GM12878 (cell line): ENCODE results near the gene ATG5. TPM values are rescaled to one million over a fixed set of nuclear protein-coding genes. Genes with fewer than 3 reads are reported as not detected.

Experiments used
- ASH2L ChIP-seq: fragments of 300-600, 200-600 bp; sonication (generic); IDR thresholded peaks from 2 replicates; pipeline ENCODE4 v1.6.1; 2017; ENCODE audit warnings: low read depth, mild to moderate bottlenecking, borderline replicate concordance
- BHLHE40 ChIP-seq, 2 experiments: fragments of 450-650 bp in 1 of 2; IDR thresholded peaks; 2 replicates each; pipeline ENCODE4 v1.6.1; 2011 to 2017; ENCODE audit warnings: low read depth in 2 of 2, borderline replicate concordance in 1 of 2, improper control_type of control experiment in 1 of 2, low read length in 1 of 2, mild to moderate bottlenecking in 1 of 2
- EGR1 ChIP-seq, 2 experiments: IDR thresholded peaks; 1 replicate in 1 of 2; 2 replicates in 1 of 2; pipeline ENCODE4 v1.6.1; 2011 to 2012; ENCODE audit warnings: low read depth in 2 of 2, low read length in 2 of 2, borderline replicate concordance in 1 of 2, mild to moderate bottlenecking in 1 of 2, moderate library complexity in 1 of 2
- ETV6 ChIP-seq, 2 experiments: fragments of 450-650 bp in 1 of 2; IDR thresholded peaks in 1 of 2; conservative IDR thresholded peaks in 1 of 2; 2 replicates each; pipeline ENCODE4 v1.6.1; 2014; ENCODE audit warnings: antibody characterized with exemption in 1 of 2, borderline replicate concordance in 1 of 2, low read depth in 1 of 2, mild to moderate bottlenecking in 1 of 2, moderate library complexity in 1 of 2
- IKZF1 ChIP-seq: fragments of 450-650 bp; conservative IDR thresholded peaks from 2 replicates; pipeline ENCODE4 v1.6.1; 2017; ENCODE audit warnings: antibody characterized with exemption, mild to moderate bottlenecking
- JUND ChIP-seq: IDR thresholded peaks from 2 replicates; pipeline ENCODE4 v1.6.1; 2012; ENCODE audit warnings: low read depth, mild to moderate bottlenecking, low read length, improper control_type of control experiment, moderate library complexity
- MXI1 ChIP-seq: fragments of 150-350 bp; IDR thresholded peaks from 2 replicates; pipeline ENCODE4 v1.6.1; 2011; ENCODE audit warnings: low read depth, mild to moderate bottlenecking, inconsistent platforms, low read length, improper control_type of control experiment
- RAD51 ChIP-seq: fragments of 450-650 bp; IDR thresholded peaks from 2 replicates; pipeline ENCODE4 v1.6.1; 2016; ENCODE audit warnings: moderate library complexity, mild to moderate bottlenecking, inconsistent platforms
- RB1 ChIP-seq: fragments of 450-650 bp; formaldehyde crosslinking; IDR thresholded peaks from 2 replicates; pipeline ENCODE4 v1.6.1; 2017; ENCODE audit warnings: mild to moderate bottlenecking, borderline replicate concordance
- RBBP5 ChIP-seq: fragments of 200-600 bp; sonication (generic); conservative IDR thresholded peaks from 2 replicates; pipeline ENCODE4 v1.6.1; 2016
- SKIL ChIP-seq: fragments of 450-650 bp; IDR thresholded peaks from 2 replicates; pipeline ENCODE4 v1.6.1; 2017; ENCODE audit warnings: mild to moderate bottlenecking, low read depth, inconsistent platforms; ENCODE audit not compliant: poor library complexity, severe bottlenecking
- YY1 ChIP-seq: IDR thresholded peaks from 2 replicates; pipeline ENCODE4 v1.6.1; 2011; ENCODE audit warnings: low read depth, mild to moderate bottlenecking, low read length
- ZNF274 ChIP-seq: IDR thresholded peaks from one replicate; pipeline ENCODE4 v1.8.0; 2011; ENCODE audit not compliant: insufficient read length, insufficient read depth
- ZZZ3 ChIP-seq: IDR thresholded peaks from 2 replicates; pipeline ENCODE4 v1.6.1; 2011; ENCODE audit warnings: low read depth; ENCODE audit not compliant: control insufficient read depth, insufficient read length
- polyA plus RNA-seq, 11 experiments: library from polyadenylated mRNA; depleted of rRNA in 4 of 11; unstranded in 6 of 11; stranded (reverse) in 5 of 11; fragments of >200 nt; fragmentation: Nextera tagmentation in 4 of 11; fragmentation: Illumina TruSeq in 1 of 11; extraction: Ambion mirVana in 4 of 11; extraction: Trizol in 1 of 11; gene quantifications; 1 replicate in 1 of 11; 2 replicates in 10 of 11; pipeline versions ENCODE4 v1.2.1 to v1.2.3, GENCODE V29; 2011 to 2016; ENCODE audit warnings: inconsistent platforms in 2 of 11, missing spikeins in 2 of 11, low read depth in 1 of 11
- total RNA-seq, 4 experiments: library from RNA; depleted of rRNA in 3 of 4; stranded (reverse); fragments of >200 nt in 3 of 4; fragmentation: Illumina TruSeq in 1 of 4; extraction: Trizol in 1 of 4; gene quantifications; 2 replicates each; pipeline versions ENCODE4 v1.2.1 to v1.2.3, GENCODE V29; 2013 to 2021
- TF ChIP-seq, protein P1 (sequence below): fragments of 450-650 bp; formaldehyde crosslinking; IDR thresholded peaks from 2 replicates; pipeline ENCODE4 v1.5.0; 2022; ENCODE audit warnings: mild to moderate bottlenecking, missing genetic modification characterization
- TF ChIP-seq, protein P2 (sequence below): IDR thresholded peaks from 2 replicates; pipeline ENCODE4 v1.6.1; 2011; ENCODE audit warnings: low read depth, low read length, improper control_type of control experiment, borderline replicate concordance
- TF ChIP-seq, protein P3 (sequence below): fragments of 450-650 bp; IDR thresholded peaks from 2 replicates; pipeline ENCODE4 v1.6.1; 2016; ENCODE audit warnings: mild to moderate bottlenecking
- TF ChIP-seq, protein P4 (sequence below): fragments of 450-650 bp; IDR thresholded peaks from 2 replicates; pipeline ENCODE4 v1.6.1; 2017; ENCODE audit warnings: mild to moderate bottlenecking

ATG5 gene
- total and polyA plus RNA-seq, 10 of the 15 experiments (the other 5 are each of a cell fraction or from before 2014, with no cell fraction given), result 12.9 to 51.8 (median 23.9) TPM

DNA sequence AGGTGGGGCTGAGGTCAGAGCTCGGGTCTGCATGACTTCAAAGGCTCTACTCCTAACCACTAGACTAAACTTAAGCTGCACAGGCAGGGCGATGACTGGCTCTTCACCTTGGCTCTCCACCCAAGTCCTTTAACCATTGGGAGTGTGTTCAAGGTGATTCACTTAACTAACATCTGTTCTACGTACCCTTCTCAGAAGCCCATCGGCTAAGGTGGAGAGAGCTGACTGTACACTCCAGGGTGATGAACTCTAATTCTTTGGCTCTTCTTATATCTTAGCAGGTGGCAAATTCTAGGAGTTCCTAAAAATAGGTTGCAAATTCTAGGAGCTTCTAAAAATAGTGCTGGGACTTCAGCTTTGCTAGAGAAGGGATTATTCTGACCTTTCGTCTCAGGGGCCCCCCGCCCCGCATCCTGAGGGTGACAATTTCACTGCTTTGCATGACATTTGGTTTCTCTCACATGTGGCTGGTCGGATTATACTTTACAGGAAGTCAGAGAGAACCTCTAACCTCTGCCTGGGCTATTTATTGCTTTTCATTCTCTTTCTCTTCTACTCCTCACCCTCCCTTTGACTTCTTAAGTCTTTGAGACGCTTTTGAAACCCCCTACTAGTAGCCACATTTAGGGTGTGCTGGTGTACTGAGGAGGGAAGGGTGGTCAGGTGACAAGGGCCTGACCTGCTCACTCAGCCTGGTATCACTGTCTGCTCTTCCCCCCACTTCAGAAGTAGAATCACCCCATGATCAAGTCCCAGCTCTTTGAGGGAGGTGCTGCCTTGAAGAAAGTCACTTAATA is 183.9 kb downstream of the ATG5 start (continued):
- no peak for TF ChIP-seq JUND
- TF ChIP-seq, protein P1, sequence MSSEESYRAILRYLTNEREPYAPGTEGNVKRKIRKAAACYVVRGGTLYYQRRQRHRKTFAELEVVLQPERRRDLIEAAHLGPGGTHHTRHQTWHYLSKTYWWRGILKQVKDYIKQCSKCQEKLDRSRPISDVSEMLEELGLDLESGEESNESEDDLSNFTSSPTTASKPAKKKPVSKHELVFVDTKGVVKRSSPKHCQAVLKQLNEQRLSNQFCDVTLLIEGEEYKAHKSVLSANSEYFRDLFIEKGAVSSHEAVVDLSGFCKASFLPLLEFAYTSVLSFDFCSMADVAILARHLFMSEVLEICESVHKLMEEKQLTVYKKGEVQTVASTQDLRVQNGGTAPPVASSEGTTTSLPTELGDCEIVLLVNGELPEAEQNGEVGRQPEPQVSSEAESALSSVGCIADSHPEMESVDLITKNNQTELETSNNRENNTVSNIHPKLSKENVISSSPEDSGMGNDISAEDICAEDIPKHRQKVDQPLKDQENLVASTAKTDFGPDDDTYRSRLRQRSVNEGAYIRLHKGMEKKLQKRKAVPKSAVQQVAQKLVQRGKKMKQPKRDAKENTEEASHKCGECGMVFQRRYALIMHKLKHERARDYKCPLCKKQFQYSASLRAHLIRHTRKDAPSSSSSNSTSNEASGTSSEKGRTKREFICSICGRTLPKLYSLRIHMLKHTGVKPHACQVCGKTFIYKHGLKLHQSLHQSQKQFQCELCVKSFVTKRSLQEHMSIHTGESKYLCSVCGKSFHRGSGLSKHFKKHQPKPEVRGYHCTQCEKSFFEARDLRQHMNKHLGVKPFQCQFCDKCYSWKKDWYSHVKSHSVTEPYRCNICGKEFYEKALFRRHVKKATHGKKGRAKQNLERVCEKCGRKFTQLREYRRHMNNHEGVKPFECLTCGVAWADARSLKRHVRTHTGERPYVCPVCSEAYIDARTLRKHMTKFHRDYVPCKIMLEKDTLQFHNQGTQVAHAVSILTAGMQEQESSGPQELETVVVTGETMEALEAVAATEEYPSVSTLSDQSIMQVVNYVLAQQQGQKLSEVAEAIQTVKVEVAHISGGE (CRISPR knock-in tag), result no peak
- no peak for TF ChIP-seq ZZZ3
- peak; percentile 76; the same call in 1 of the 2 replicates for TF ChIP-seq RAD51
- TF ChIP-seq BHLHE40 (IDR thresholded peaks at IDR 0.05; ENCODE audit: borderline replicate concordance in 1 of 2, low read depth in 2 of 2, low read length in 1 of 2), result peak; percentile 83 to 86
- TF ChIP-seq, protein P2, sequence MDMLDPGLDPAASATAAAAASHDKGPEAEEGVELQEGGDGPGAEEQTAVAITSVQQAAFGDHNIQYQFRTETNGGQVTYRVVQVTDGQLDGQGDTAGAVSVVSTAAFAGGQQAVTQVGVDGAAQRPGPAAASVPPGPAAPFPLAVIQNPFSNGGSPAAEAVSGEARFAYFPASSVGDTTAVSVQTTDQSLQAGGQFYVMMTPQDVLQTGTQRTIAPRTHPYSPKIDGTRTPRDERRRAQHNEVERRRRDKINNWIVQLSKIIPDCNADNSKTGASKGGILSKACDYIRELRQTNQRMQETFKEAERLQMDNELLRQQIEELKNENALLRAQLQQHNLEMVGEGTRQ, result no peak; the same call in 1 of the 2 replicates
- no peak for TF ChIP-seq MXI1
- peak; percentile 70 for TF ChIP-seq IKZF1
- no peak for TF ChIP-seq RBBP5
- TF ChIP-seq, protein P3, sequence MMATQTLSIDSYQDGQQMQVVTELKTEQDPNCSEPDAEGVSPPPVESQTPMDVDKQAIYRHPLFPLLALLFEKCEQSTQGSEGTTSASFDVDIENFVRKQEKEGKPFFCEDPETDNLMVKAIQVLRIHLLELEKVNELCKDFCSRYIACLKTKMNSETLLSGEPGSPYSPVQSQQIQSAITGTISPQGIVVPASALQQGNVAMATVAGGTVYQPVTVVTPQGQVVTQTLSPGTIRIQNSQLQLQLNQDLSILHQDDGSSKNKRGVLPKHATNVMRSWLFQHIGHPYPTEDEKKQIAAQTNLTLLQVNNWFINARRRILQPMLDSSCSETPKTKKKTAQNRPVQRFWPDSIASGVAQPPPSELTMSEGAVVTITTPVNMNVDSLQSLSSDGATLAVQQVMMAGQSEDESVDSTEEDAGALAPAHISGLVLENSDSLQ, result 0 out of 2 replicates have a peak, but pooled peaks have one; percentile 17
- TF ChIP-seq ASH2L, result no peak
- TF ChIP-seq SKIL, result peak; percentile 76
- TF ChIP-seq ETV6 (conservative IDR thresholded peaks at IDR 0.05 in 1 of 2, IDR thresholded peaks at IDR 0.05 in 1 of 2; ENCODE audit: borderline replicate concordance in 1 of 2, low read depth in 1 of 2), result peak in 1 of 2 experiments; percentile 22; a peak in 1 of 4 replicates
- no peak for TF ChIP-seq EGR1 (IDR thresholded peaks at IDR 0.05; ENCODE audit: borderline replicate concordance in 1 of 2, low read depth in 2 of 2, low read length in 2 of 2)
- TF ChIP-seq, protein P4, sequence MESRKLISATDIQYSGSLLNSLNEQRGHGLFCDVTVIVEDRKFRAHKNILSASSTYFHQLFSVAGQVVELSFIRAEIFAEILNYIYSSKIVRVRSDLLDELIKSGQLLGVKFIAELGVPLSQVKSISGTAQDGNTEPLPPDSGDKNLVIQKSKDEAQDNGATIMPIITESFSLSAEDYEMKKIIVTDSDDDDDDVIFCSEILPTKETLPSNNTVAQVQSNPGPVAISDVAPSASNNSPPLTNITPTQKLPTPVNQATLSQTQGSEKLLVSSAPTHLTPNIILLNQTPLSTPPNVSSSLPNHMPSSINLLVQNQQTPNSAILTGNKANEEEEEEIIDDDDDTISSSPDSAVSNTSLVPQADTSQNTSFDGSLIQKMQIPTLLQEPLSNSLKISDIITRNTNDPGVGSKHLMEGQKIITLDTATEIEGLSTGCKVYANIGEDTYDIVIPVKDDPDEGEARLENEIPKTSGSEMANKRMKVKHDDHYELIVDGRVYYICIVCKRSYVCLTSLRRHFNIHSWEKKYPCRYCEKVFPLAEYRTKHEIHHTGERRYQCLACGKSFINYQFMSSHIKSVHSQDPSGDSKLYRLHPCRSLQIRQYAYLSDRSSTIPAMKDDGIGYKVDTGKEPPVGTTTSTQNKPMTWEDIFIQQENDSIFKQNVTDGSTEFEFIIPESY, result no peak
- TF ChIP-seq RB1, result no peak
- no peak for TF ChIP-seq YY1
- no peak for TF ChIP-seq ZNF274
